ENCODE measurements around the gene SZT2. TPM values are rescaled to one million over a fixed set of nuclear protein-coding genes. Genes with fewer than 3 reads are reported as not detected.

The SZT2 gene
- total and polyA plus RNA-seq, 2 of the 13 experiments (the other 11 are each of a cell fraction or from before 2014, with no cell fraction given): 8.0 to 8.8 TPM

- peak; percentile 63; the same call in 1 of the 2 replicates for TF ChIP-seq ARID5B (CRISPR knock-in tag; IDR thresholded peaks at IDR 0.05)
- TF ChIP-seq KDM4B (CRISPR knock-in tag; IDR thresholded peaks at IDR 0.05): no peak
- no peak for TF ChIP-seq GABPA (IDR thresholded peaks at IDR 0.05; ENCODE audit: low read depth, low read length)
- 0 out of 2 replicates have a peak, but pooled peaks have one; percentile 13 for TF ChIP-seq GABPA (CRISPR knock-in tag; IDR thresholded peaks at IDR 0.05; ENCODE audit: low read depth)
- TF ChIP-seq SKIL (CRISPR knock-in tag; IDR thresholded peaks at IDR 0.05; ENCODE audit: borderline replicate concordance): no peak
- peak; percentile 25; the same call in 1 of the 2 replicates for TF ChIP-seq RXRA (CRISPR knock-in tag; IDR thresholded peaks at IDR 0.05)
- peak; percentile 70 for TF ChIP-seq GATAD2A (CRISPR knock-in tag; IDR thresholded peaks at IDR 0.05)
- no peak for TF ChIP-seq ZNF501 (CRISPR knock-in tag; IDR thresholded peaks at IDR 0.05)
- TF ChIP-seq ZFX (CRISPR knock-in tag; IDR thresholded peaks at IDR 0.05; ENCODE audit: low read depth): peak; percentile 56
- TF ChIP-seq HNF4A (CRISPR knock-in tag; IDR thresholded peaks at IDR 0.05): peak; percentile 87
- TF ChIP-seq ZNF569 (CRISPR knock-in tag; IDR thresholded peaks at IDR 0.05; ENCODE audit: borderline replicate concordance): no peak
- no peak for TF ChIP-seq ZNF280D (CRISPR knock-in tag; IDR thresholded peaks at IDR 0.05)
- no peak for TF ChIP-seq KAT8 (CRISPR knock-in tag; IDR thresholded peaks at IDR 0.05)
- TF ChIP-seq ZNF253 (CRISPR knock-in tag; IDR thresholded peaks at IDR 0.05; ENCODE audit: borderline replicate concordance): no peak
- no peak for TF ChIP-seq CAMTA2 (CRISPR knock-in tag; IDR thresholded peaks at IDR 0.05; ENCODE audit: borderline replicate concordance)
- TF ChIP-seq HMG20A (CRISPR knock-in tag; IDR thresholded peaks at IDR 0.05; ENCODE audit: borderline replicate concordance): peak; percentile 36; the same call in 1 of the 2 replicates
- no peak for TF ChIP-seq ZNF780A (CRISPR knock-in tag; IDR thresholded peaks at IDR 0.05)
- no peak for TF ChIP-seq NFKBIZ (CRISPR knock-in tag; IDR thresholded peaks at IDR 0.05)
- TF ChIP-seq ZNF607 (CRISPR knock-in tag; IDR thresholded peaks at IDR 0.05; ENCODE audit: borderline replicate concordance): no peak
- TF ChIP-seq ZNF121 (CRISPR knock-in tag; IDR thresholded peaks at IDR 0.05): no peak
- TF ChIP-seq PTBP1 (IDR thresholded peaks at IDR 0.05; ENCODE audit: low read depth, low read length, poor library complexity, severe bottlenecking): no peak
Observed at GRCh38 chr1:43465505-43466067, 75.9 kb downstream of the SZT2 start (continued).
